HG03039 (cell line): ENCODE measurements around the gene MTM1.
A peak's percentile ranks its signal among the peaks of the same experiment; 100 is the strongest.

ENCODE experiments used
- ATAC-seq: cut with Tn5 transposase; IDR thresholded peaks from one replicate; pipeline ENCODE4 v1.9.1; 2021; ENCODE audit warnings: mild to moderate bottlenecking, moderate library complexity; ENCODE audit not compliant: unreplicated experiment

The MTM1 gene

GRCh38 chrX:150568320-150569154 is at the start of gene MTM1:
Gene MTM1 (plus strand): TSS chrX:150568621. CDS start chrX:150592615, 23,994 bp downstream.
- peak; percentile 92 for ATAC-seq

- ATAC-seq, result no peak
Observed at GRCh38 chrX:150522494-150522893, 45.9 kb upstream of the MTM1 start.

GRCh38 chrX:150525061-150525919 is 43.1 kb upstream of the MTM1 start:
- no peak for ATAC-seq

GRCh38 chrX:150526692-150527091 is 41.7 kb upstream of the MTM1 start:
- no peak for ATAC-seq

- no peak for ATAC-seq
Observed at GRCh38 chrX:150527108-150527507, 41.3 kb upstream of the MTM1 start.

GRCh38 chrX:150529587-150529986 is 38.8 kb upstream of the MTM1 start:
- ATAC-seq, result no peak

GRCh38 chrX:150530821-150531220 is 37.6 kb upstream of the MTM1 start:
- ATAC-seq, result no peak

GRCh38 chrX:150531467-150531866 is 37.0 kb upstream of the MTM1 start:
- ATAC-seq, result no peak

- no peak for ATAC-seq
Observed at GRCh38 chrX:150533863-150534262, 34.6 kb upstream of the MTM1 start.

GRCh38 chrX:150536455-150537116 is 31.8 kb upstream of the MTM1 start:
- no peak for ATAC-seq

- ATAC-seq, result no peak
Observed at GRCh38 chrX:150537851-150538250, 30.6 kb upstream of the MTM1 start.

- ATAC-seq, result no peak
Observed at GRCh38 chrX:150540965-150541364, 27.5 kb upstream of the MTM1 start.

- ATAC-seq, result peak; percentile 35
Observed at GRCh38 chrX:150542846-150543229, 25.6 kb upstream of the MTM1 start.

GRCh38 chrX:150543230-150544155 is 24.9 kb upstream of the MTM1 start:
- peak; percentile 51 for ATAC-seq

- no peak for ATAC-seq
Observed at GRCh38 chrX:150544222-150544787, 24.1 kb upstream of the MTM1 start.

GRCh38 chrX:150544835-150545770 is 23.3 kb upstream of the MTM1 start:
- no peak for ATAC-seq

GRCh38 chrX:150546711-150547153 is 21.7 kb upstream of the MTM1 start:
- no peak for ATAC-seq

- peak; percentile 38 for ATAC-seq
Observed at GRCh38 chrX:150547375-150548115, 20.9 kb upstream of the MTM1 start.
